Activated naive CD4-positive, alpha-beta T cell (primary cell): Measurements from ENCODE around the gene SRMS.

Experiments used
- DNase-seq, 4 experiments: peaks; one replicate each; lab custom pipeline; 2025; lab: John Stamatoyannopoulos, UW

Gene SRMS

DNA sequence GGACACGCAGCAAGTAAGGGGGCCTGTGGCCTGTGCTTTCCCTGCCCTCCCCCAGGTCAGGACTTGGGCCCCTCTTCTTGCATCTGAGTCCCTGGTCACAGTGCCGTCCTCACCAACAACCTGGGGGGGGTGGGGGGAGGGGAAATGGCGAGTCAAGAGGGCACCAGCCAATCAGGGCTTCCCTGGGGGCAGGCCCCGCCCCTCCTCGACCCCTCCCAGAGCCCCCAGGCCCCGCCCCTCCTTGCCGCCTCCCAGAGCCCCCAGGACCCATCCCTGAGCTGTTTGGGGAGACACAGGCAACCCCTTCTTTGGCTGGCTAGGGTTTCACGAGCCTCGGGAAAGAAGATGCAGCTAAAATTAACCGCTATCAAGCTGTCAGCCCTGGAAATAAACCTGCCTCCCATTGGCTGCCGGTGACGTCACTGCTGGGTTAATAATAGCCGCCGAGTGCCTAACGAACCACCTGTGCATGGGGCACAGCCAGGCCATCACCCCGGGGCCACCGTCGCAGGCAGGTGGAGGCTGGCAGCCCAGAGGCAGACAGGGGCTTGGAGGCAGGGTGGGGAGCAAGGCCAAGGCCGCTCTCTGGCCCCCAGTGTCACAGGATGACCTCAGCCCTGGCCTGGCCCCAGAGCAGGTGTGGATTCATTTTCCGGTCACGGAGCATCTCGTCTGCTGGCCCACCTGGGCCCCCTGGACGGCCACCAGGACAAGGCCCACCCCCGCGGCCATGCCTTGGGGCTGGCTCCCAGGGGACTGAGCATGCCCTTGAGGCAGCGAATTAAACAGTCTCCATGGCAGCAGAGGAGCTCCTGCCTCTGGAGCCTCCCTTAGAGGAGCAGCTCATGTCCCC is 45.5 kb downstream of the SRMS start:
- DNase-seq, result no peak

DNA sequence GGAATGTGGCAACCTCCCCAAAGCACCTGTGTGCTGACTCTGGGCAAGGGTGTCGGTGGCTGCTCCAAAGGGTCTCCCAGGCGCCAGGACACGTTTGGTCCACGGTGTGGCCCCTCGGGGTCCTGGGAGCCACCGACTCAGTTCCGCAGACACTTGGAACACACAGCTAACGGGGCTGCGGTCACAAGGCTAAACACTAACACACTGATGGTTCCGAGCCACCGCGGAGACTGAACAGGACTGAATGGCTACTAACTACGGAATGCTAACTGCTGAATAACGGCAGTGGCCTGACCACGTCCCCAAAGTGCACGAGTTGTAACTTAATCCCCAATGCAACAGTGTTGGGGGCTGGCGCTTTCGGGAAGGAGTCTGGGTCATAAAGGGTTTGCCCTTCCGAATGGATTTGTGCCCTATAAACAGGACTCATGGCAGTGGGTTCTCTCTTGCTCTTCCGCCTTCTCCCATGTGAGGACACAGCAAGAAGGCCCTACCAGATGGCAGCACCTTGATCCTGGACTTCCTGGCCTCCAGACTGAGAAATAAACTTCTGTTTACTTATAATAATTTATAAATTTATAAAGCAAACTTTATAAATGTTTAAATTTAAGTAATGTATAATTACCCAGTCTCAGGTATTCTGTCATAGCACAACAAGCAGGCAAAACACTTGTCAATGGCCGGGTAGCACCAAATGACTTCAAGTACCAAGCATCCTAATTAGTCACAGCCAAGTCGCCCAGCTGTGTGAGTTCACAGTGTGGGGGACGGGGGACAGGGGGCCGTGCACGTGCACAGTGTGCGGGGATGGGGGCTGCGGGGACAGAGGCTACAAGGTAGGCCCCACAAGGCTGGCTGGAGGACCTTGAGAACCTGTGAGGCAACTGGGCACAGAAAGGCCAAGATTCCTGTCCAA is 46.4 kb downstream of the SRMS start:
- DNase-seq, result no peak

DNA sequence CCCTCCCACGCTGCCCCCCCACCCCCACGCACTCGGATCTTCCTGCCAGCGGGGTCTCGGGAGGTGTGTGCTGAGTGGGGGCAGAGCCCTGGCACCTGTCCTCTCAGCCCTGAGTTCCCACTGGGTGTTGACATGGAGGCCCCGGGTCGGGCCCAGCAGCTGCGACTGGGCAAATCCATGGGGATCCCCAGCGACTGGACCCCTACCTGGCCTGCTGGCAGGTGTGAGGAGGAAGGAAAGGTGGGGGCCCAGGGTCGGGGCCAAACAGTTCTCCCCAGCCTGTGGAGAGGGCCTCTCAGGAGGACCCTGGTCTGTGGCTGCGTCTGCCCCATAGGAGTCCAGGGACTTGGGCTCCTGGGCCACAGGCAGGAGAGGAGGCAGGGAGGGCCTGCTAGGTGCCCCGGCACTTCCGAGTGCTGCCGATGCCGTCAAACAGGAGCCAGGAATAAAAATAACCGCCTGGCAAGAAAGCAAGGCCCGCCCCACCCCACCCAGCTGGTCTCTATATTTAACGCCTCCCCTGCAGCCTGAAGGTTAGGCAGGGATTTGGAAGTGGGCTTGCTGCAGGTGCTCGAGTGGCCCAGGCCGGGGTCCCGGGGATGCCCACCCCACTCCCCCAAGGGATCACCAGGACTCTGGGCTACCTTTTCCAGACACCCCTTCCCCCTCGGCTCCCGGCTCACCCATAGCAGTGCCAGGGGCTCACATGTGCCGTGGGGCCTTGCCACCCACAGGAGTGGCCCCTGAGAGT is 47.2 kb downstream of the SRMS start:
- DNase-seq, result no peak

DNA sequence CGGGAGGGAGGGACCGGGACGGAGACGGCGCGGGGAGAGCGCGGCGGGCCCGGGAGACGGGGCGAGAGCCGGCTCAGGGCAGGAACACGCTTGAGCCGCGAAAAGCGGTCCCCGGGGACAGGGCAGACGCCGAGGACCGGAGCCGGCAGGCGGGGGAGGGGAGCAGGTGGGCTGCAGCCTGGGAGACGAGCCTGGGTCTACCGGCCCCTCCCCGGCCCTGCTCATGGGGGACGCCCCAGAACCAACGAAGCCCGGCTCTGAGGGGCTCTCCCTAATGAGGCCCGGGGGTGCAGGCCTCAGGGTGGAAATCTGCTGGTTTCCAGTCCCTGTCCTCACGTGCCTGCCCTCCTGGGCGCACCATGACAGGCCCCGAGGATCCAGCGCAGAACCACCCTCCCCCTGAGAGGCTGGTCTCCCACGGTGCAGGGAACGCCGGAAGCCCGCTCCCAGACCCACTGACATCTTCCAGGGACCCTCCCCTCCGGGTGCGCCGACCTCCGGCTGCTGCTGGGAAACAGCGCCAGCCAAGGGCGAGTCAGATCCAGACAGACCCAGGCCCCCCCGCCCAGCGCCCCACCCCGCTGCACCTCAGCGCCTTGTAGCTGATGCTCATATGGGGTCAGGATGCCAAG is 48.1 kb downstream of the SRMS start:
- no peak for DNase-seq

DNA sequence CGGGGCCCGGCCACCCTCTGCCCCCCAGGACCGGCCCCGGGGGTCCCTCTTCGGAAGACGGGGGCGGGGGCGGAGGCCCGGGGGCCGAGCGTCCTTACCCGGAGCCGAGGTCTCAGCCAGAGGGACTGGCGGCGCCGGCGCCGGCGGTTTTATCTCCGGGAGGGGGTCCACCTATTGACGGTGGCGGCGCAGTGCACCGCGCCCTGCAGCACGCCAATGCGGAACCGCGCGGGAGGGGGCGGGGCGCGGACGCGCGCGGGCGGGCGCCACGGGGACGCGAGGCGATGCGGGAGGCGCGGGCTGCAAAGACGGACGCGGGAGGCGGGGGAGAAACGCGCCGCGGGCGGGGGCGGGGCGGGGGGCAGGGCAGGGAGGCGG is 48.6 kb downstream of the SRMS start, which contains the start of gene EEF1A2:
Gene EEF1A2, minus strand, starts transcription at position 124 of the 378 bp plus-strand sequence. CDS start 1,320 bp downstream, outside the sequence.
- DNase-seq, result peak in 2 of 4 experiments; percentile 19 to 58

DNA sequence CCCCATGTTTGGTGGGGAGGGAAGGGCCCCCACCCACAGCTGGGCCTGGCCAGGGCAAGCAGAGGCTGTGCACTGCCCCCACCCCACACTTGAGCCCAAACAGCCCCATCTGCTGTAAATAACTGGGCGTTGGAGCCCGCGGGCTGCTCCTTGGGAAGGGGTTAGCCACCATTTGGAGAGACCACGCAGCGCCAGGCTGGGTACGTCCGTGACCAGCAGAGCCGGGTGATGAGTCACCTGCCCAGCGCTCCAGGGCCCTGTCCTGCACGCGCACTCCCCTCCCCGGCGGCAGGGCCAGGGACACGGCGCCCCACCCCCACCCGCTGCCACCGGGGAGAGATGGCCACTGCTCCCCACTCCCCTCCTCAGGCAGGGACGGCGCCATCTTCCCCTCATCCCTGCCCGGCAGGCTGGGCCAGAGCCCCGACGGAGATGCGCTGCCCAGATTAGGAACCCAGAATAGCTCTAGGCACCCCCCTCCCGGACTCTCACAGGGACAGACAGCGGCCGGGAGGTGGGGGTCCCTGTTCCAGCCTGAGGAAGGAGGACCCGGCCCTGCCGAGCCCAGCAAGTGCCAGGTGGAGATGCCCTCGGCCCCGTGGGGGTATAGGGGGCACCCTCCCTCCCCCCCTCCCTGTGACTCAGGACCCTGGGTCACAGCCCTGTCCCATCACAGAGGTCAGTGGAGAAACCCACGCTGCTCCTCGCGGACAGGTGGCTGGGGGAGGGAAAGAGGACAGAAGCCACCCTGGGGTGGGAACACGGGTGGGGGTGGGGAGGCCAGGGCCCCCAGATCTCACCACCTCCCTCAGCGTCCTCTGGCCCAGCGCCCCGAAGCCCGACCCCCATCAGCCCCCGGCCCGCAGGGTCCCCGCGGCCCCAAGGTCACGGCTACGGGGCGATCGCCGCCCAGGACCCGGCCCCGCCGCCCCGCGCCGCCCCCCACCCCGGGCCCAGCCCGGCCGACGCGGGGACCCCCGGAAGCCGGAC is 49.3 kb downstream of the SRMS start:
- no peak for DNase-seq

DNA sequence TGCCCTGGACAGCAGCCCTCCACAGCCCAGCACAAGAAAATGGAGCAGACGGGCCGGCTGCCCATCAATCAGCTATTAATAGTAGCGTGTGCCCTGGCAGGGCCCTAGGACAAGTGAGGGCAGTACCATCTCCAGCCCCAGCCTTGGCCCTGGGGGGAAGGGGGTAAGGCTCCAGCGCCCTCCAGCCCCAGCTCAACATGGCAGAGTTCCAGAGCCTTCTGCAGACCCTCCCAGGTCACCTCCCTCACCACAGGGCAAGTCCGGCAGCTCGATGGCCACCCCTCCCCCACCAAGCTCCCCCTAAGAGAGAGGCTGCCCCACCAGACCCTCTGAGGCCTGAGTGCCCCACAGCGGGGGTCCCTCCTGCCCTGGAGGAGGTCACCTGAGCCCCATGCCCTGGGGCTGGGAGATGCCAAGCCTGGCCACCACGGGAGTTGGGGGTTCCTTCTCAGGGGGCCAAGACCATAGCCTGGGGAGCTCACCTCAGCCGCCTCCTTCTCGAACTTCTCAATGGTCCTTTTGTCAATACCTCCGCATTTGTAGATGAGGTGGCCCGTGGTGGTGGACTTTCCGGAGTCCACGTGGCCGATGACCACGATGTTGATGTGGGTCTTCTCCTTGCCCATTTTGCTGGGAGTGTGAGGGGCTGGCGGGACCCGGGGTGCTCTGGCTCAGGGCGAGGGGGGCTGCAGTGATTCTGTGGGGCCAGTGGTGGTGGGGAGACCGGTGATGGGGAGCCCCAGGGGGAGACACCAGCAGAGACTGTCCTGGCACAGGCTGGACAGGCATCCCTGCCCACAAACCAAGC is 50.2 kb downstream of the SRMS start:
- DNase-seq, result no peak

DNA sequence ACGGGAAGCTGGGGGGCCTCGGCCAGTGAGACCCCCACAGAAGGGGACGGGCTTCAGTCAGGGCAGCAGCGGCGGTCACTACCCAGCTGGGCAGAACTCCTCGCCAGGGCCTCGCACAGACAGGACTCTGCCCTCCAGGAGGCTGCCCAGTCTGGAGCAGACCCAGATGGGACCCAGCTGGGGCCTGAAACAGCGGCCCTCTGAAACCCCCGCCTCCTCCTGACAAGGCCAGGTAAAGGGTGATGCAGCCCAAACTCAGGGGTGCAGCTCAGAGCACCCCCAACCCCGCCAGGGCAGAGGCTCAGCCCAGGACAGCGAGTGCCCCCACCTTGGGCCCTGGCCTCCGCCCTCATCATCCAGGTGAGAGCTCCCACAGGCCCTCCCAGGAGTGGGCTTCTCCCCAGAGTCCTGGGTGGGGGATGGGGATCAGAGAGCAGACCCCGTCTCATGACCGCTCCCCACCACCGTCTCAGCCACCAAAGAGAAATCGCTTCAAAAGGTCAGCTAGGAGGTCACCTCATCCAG is 50.9 kb downstream of the SRMS start:
- no peak for DNase-seq

DNA sequence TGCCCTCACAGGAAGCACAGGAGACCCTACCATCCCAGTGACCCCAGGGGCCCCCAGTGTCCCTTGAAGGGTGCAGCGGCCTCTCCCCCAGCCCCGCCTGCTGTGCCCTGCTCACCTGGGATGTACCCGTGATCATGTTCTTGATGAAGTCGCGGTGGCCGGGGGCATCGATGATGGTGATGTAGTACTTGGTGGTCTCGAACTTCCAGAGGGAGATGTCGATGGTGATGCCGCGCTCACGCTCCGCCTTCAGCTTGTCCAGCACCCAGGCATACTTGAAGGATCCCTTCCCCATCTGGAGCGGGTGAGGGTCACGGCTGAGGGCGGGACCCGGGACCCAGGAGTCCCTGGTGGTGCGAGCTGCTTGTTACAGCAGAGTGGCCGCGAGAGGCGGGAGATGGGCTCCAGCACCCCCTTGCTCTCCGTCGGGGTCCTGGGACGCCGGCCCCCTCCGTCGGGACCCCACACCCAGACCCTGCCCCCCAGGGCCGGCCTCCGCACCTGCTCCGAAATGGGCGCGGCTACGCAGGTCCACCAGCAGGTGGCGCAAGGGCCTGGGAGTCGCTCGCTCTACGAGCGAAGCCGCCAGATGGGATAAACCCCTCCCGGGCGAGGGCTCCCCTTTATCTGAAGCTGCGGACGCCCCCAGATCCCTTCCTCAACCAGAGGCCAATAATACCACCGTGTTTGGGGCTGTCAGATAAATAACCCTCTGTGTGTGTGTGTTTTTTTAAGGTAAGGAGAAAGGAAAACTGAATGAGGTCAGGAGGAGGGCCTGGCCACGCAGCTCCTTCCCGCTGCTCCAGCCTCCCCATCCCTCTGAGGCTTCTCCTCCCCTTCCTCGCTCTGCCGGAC is 51.6 kb downstream of the SRMS start:
- peak; percentile 61 to 76 (median 68) for DNase-seq

DNA sequence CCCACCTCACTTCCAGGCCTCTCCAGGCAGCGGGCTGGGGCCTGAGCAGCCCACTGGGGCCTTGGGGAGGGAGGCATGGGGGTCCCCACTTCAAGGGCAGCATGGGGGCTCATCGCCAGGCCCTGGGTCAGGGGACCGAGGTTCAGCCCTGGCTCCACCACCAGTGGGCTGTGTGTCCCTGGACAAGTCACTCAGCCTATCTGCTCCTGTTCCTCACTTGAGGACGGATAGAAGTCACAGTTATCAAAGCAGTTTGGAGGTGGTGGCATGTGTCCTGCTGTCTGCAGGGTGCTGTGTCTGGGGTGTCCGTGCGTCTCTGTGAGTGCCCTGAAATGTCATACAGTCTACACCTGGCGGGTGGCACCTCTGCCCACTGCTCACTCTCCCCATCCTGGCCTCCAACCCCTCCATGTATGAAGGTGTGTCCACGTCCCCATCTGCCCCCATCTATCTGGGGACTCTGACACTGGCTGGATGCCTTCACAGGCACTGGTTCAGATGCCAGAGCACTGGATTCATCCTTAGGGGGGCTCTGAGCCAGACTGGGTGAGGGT is 52.3 kb downstream of the SRMS start:
- DNase-seq, result no peak

DNA sequence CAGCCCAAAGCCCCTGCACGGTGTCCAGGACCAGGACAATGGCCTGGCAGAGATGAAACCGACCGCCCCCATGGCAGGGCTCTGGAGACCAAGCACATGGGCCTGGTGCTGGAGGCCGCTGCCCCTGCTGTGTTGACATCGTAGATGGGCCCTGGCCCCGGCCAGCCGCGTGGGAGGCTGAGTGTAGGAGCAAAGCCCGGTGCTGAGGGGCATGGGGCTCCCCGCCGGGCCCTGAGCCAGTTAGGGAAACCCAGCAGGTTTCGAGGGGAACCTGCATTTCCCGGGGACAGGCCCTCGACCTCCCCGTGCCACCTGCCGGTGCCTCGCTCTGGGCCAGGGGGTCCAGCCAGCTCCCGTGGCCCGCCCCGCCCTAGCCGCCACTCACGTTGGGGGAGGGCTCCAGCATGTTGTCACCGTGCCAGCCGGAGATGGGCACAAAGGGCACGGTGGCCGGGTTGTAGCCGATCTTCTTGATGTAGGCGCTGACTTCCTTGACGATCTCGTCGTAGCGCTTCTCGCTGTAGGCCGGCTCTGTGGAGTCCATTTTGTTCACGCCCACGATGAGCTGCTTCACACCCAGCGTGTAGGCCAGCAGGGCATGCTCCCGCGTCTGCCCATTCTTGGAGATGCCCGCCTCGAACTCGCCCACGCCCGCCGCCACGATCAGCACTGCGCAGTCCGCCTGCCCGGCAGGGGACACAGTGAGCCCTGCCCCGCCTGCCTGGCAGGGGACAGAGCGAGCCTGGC is 53.0 kb downstream of the SRMS start:
- no peak for DNase-seq

DNA sequence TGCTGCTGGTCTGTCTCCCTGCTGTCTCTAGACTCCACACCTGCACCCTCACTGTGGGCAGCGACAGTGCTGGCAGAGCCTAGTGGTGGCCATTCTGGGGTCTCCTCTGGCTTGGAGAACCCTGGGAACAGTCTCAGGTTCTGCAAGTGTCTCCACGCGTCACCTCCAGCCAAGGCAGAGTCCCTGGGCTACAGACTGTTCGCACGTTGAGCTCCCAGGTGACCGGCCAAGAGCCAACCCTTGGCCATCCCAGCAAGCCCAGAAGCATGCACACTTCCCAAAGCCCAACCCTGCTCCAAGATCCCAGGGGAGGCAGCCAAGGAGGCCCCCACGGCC is 53.5 kb downstream of the SRMS start:
- DNase-seq, result no peak

DNA sequence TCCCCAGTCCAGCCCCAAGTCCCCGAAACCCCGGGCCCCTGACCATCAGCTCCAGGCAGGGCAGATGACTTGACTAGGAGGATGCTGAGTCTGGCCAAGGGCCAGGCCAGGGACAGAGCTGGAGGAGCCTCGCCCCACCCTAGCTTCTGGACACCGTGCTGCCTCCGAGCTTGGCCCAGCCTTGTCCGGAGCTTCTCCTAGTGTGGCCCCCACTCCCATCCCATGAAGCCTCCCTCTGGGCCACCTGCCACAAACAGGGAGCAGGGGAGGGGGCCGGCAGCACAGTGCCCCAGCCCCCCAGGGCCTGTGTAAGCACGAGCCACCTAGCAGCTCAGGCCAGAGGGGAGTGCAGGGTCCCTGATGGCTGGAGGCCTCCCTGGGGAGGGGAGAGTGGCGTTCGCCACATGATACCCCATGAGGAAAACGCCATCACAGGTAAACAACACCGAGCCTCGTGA is 54.0 kb downstream of the SRMS start:
- no peak for DNase-seq

DNA sequence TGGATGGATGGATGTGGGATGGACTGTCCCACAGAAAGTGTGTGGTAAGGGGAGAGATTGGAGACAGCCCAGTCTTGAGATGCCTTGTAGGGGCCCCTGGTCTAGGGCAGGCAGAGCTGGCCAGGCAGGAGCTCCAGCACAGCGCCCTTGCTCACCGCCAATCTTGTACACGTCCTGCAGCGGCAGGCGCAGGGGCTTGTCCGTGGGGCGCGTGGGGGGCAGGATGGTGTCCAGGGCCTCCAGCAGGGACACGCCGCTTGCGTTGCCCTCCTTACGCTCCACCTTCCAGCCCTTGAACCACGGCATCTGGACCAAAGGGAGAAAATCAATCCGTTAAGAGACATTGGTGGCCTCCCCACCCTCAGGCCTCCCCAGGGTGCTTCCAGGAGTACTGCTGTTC is 54.6 kb downstream of the SRMS start:
- no peak for DNase-seq

DNA sequence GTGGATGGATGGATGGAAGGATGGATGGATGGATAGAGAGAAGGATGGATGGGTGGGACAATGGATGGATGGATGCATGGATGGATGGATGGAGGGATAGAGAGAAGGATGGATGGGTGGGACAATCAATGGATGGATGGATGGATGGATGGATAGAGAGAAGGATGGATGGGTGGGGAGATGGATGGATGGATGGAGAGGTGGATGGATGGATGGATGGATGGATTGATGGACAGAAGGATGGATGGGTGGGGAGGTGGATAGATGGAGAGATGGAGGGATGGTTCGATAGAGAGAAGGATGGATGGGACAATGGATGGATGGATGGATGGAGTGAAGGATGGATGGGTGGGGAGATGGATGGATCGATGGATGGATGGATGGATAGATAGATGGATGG is 55.0 kb downstream of the SRMS start:
- DNase-seq, result no peak

DNA sequence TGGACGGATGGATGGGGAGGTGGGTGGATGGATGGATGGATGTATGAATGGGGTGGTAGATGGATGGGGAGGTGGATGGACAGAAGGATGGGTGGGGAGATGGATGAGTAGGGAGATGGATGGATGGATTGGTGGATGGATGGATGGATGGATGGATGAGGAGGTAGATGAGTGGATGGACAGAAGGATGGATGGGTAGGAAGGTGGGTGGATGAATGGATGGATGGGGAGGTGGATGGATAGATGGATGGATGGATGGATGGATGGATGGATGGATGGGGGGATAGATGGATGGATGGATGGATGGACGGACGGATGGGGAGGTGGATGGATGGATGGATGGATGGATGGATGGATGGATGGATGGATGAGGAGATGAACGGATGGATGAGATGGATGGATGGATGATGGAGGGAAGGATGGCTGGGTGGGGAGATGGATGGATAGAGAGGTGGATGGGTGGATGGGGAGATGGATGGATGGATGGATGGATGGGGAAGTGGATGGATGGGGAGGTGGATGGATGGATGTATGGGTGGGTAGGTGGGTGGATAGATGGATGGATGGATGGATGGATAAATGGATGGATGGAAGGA is 55.8 kb downstream of the SRMS start:
- no peak for DNase-seq

DNA sequence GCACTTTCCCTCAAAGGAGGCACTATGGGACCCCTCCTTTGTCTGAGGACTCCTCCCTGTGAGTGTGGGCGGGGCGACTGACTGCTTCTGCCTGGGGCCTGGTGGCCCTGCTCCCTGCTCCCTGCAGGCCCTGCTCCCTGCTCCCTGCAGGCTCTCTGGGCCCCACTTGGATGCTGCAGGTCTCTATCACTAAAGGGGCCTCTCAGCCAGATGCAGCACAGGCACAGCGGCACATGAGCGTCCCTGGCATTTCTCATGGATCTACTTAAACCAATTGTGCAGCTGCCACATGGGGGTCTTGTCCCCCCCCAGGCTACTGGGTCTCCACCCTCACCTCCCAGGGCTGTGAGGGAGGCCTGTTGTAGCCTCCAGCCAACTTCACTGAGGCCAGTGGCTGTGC is 56.5 kb downstream of the SRMS start:
- DNase-seq, result no peak
